H1 (cell line): ENCODE results near the gene CFHR4. TPM values are rescaled to one million over a fixed set of nuclear protein-coding genes. Genes with fewer than 3 reads are reported as not detected.
"Not testable (repeated sequence)": the region's sequence is repeated elsewhere in the genome, so short reads cannot be mapped to it uniquely, and the experiment has no call there.

Experiments used
- CTCF ChIA-PET: fragments of 300-600 bp; sonication (Branson Sonifier 250); formaldehyde crosslinking; loops from one replicate; lab custom pipeline; 2021; ENCODE audit not compliant: partially characterized antibody; lab: Charles Lee
- POLR2A ChIA-PET: fragments of 300-600 bp; sonication (Branson Sonifier 250); formaldehyde crosslinking; loops from one replicate; lab custom pipeline; 2021; ENCODE audit warnings: inconsistent platforms; ENCODE audit not compliant: partially characterized antibody; lab: Charles Lee
- DNase-seq, 2 experiments: peaks; one replicate each; pipeline versions ENCODE4 v3.0.0 to v3.0.0-alpha.2; 2010 to 2022; ENCODE audit warnings: low spot score in 2 of 2, low read depth in 1 of 2, mixed read lengths in 1 of 2
- FAIRE-seq: peaks from 2 replicates; lab custom pipeline; 2011; peaks lifted over from hg19 to GRCh38; lab: Jason Lieb, UNC
- H2AFZ ChIP-seq: 2 replicates; pipeline ENCODE4 v1.8.1; 2012; ENCODE audit warnings: low read length, inconsistent platforms
- H2AK5ac ChIP-seq: 2 replicates; pipeline ENCODE4 v1.6.1; 2013; ENCODE audit warnings: low read depth, low read length
- H2BK120ac ChIP-seq: replicated peaks from 2 replicates; pipeline ENCODE3; 2013; ENCODE audit warnings: low read depth, low read length, inconsistent platforms
- H2BK12ac ChIP-seq: 2 replicates; pipeline ENCODE4 v1.6.1; 2013; ENCODE audit warnings: low read depth, low read length
- H2BK15ac ChIP-seq: 2 replicates; pipeline ENCODE4 v1.6.1; 2013; ENCODE audit warnings: low read length
- H2BK20ac ChIP-seq: 2 replicates; pipeline ENCODE4 v1.6.1; 2013; ENCODE audit warnings: low read length
- H2BK5ac ChIP-seq: 2 replicates; pipeline ENCODE4 v1.6.1; 2013; ENCODE audit warnings: low read depth, low read length
- H3K14ac ChIP-seq: 2 replicates; pipeline ENCODE4 v1.6.1; 2013; ENCODE audit warnings: inconsistent platforms; ENCODE audit not compliant: insufficient read length
- H3K18ac ChIP-seq: 2 replicates; pipeline ENCODE4 v1.6.1; 2013; ENCODE audit warnings: low read length; ENCODE audit errors: extremely low read depth
- H3K23ac ChIP-seq: 2 replicates; pipeline ENCODE4 v1.6.1; 2013; ENCODE audit warnings: inconsistent platforms; ENCODE audit not compliant: insufficient read length
- H3K23me2 ChIP-seq: 2 replicates; pipeline ENCODE4 v1.6.1; 2013; ENCODE audit warnings: low read depth, low read length
- H3K27ac ChIP-seq: 2 replicates; pipeline ENCODE4 v1.6.1; 2011; ENCODE audit warnings: low read depth, low read length, inconsistent platforms
- H3K27me3 ChIP-seq, 4 experiments: replicated peaks in 1 of 4; 1 replicate in 1 of 4; 2 replicates in 3 of 4; pipeline versions ENCODE4 v1.6.1 to v1.8.1; 2011 to 2013; ENCODE audit warnings: low read length in 3 of 4, mild to moderate bottlenecking in 3 of 4, inconsistent platforms in 2 of 4, mixed read lengths in 2 of 4, moderate library complexity in 1 of 4; ENCODE audit not compliant: control insufficient read depth in 3 of 4, insufficient read depth in 3 of 4; ENCODE audit errors: extremely low read depth in 1 of 4
- H3K36me3 ChIP-seq, 4 experiments: 2 replicates each; pipeline versions ENCODE4 v1.6.1 to v1.8.1; 2011 to 2013; ENCODE audit warnings: mild to moderate bottlenecking in 4 of 4, low read length in 3 of 4, moderate library complexity in 2 of 4, control low read depth in 1 of 4, inconsistent platforms in 1 of 4; ENCODE audit not compliant: insufficient read depth in 4 of 4, control insufficient read depth in 2 of 4
- H3K4ac ChIP-seq: replicated peaks from 2 replicates; pipeline ENCODE3; 2013; ENCODE audit warnings: low read length, low read depth, mixed read lengths, inconsistent platforms; ENCODE audit not compliant: insufficient read length
- H3K4me1 ChIP-seq, 4 experiments: replicated peaks in 1 of 4; 1 replicate in 1 of 4; 2 replicates in 3 of 4; pipeline versions ENCODE4 v1.6.1 to v1.8.1; 2011 to 2013; ENCODE audit warnings: low read length in 3 of 4, inconsistent platforms in 2 of 4, mixed read lengths in 1 of 4; ENCODE audit not compliant: insufficient read depth in 4 of 4, control insufficient read depth in 3 of 4
- H3K4me2 ChIP-seq, 2 experiments: 2 replicates each; pipeline versions ENCODE4 v1.6.1 to v1.8.1; 2011 to 2013; ENCODE audit warnings: low read depth in 2 of 2, low read length in 2 of 2, control low read depth in 1 of 2, inconsistent platforms in 1 of 2, mild to moderate bottlenecking in 1 of 2; ENCODE audit not compliant: insufficient read depth in 1 of 2
- H3K4me3 ChIP-seq, 4 experiments: fragments of 200-600, 300-600 bp in 1 of 4; sonication (generic), shearing (Covaris generic), sonication (Bioruptor Twin) in 1 of 4; 2 replicates each; pipeline versions ENCODE4 v1.5.1 to v1.8.1; 2011 to 2016; ENCODE audit warnings: low read length in 4 of 4, low read depth in 3 of 4, control low read depth in 2 of 4, inconsistent platforms in 2 of 4, mild to moderate bottlenecking in 2 of 4, mixed read lengths in 1 of 4, moderate library complexity in 1 of 4; ENCODE audit not compliant: insufficient read depth in 2 of 4; ENCODE audit errors: extremely low read depth in 1 of 4
- H3K56ac ChIP-seq: replicated peaks from 2 replicates; pipeline ENCODE3; 2013; ENCODE audit warnings: low read depth, mild to moderate bottlenecking, mixed read lengths, low read length, inconsistent platforms; ENCODE audit not compliant: insufficient read length
- H3K79me1 ChIP-seq: 2 replicates; pipeline ENCODE4 v1.6.1; 2013; ENCODE audit warnings: low read depth, low read length, control low read depth
- H3K79me2 ChIP-seq, 2 experiments: 2 replicates each; pipeline versions ENCODE4 v1.6.1 to v1.8.1; 2012 to 2013; ENCODE audit warnings: low read length in 2 of 2, mild to moderate bottlenecking in 2 of 2, inconsistent platforms in 1 of 2; ENCODE audit not compliant: insufficient read depth in 2 of 2, control insufficient read depth in 1 of 2
- H3K9ac ChIP-seq, 4 experiments: replicated peaks in 1 of 4; 1 replicate in 1 of 4; 2 replicates in 3 of 4; pipeline versions ENCODE4 v1.6.1 to v1.8.1; 2011 to 2013; ENCODE audit warnings: low read depth in 3 of 4, low read length in 3 of 4, control low read depth in 2 of 4, mild to moderate bottlenecking in 2 of 4, moderate library complexity in 2 of 4, inconsistent platforms in 1 of 4; ENCODE audit errors: extremely low read depth in 1 of 4
- H3K9me3 ChIP-seq, 2 experiments: 2 replicates each; pipeline versions ENCODE4 v1.6.1 to v1.8.1; 2012 to 2013; ENCODE audit warnings: mild to moderate bottlenecking in 2 of 2, moderate library complexity in 2 of 2, control low read depth in 1 of 2, inconsistent platforms in 1 of 2, low read depth in 1 of 2, low read length in 1 of 2, mixed read lengths in 1 of 2; ENCODE audit not compliant: insufficient read depth in 2 of 2
- H4K20me1 ChIP-seq, 2 experiments: replicated peaks in 1 of 2; 2 replicates each; pipeline versions ENCODE3 to v1.8.1; 2011 to 2013; ENCODE audit warnings: inconsistent platforms in 2 of 2, low read length in 2 of 2, mild to moderate bottlenecking in 1 of 2; ENCODE audit not compliant: insufficient read depth in 2 of 2, control insufficient read depth in 1 of 2
- H4K5ac ChIP-seq: 2 replicates; pipeline ENCODE4 v1.6.1; 2013; ENCODE audit warnings: low read length, low read depth, mixed read lengths, inconsistent platforms; ENCODE audit not compliant: insufficient read length
- H4K8ac ChIP-seq: 2 replicates; pipeline ENCODE4 v1.8.0; 2013; ENCODE audit warnings: mild to moderate bottlenecking, moderate library complexity, low read length, inconsistent platforms; ENCODE audit not compliant: insufficient read depth; ENCODE audit errors: extremely low read depth
- H4K91ac ChIP-seq: replicated peaks from 2 replicates; pipeline ENCODE3; 2013; ENCODE audit warnings: low read length, mixed read lengths, inconsistent platforms; ENCODE audit not compliant: insufficient read length
- WGBS, 2 experiments: shearing (Covaris generic) in 1 of 2; methylation state at CpG; one replicate each; pipeline versions ENCODE4 v1.1.6 to v1.1.7; 2013 to 2015; ENCODE audit warnings: low lambda C conversion rate in 2 of 2, mixed read lengths in 2 of 2, inconsistent platforms in 1 of 2, low coverage in 1 of 2, missing lambda C conversion rate in 1 of 2; ENCODE audit not compliant: insufficient replicate concordance in 2 of 2, insufficient coverage in 1 of 2, insufficient read length in 1 of 2; ENCODE audit errors: extremely low coverage in 1 of 2, missing lambda C conversion rate in 1 of 2; 5-methylcytosine and 5-hydroxymethylcytosine counted together
- polyA plus RNA-seq, 7 experiments: library from polyadenylated mRNA; depleted of rRNA in 3 of 7; stranded (reverse) in 5 of 7; unstranded in 2 of 7; fragments of >200 nt in 5 of 7; fragments of 200-250 nt in 2 of 7; gene quantifications; 1 replicate in 5 of 7; 2 replicates in 1 of 7; 4 replicates in 1 of 7; pipeline versions ENCODE4 v1.2.1 to v1.2.3, GENCODE V29; 2011 to 2013; ENCODE audit warnings: missing spikeins in 2 of 7, mixed read lengths in 2 of 7
- total RNA-seq: library from RNA; stranded (reverse); fragmentation: NEBNext Ultra II Directional; extraction: Animal tissue kit (Norgen Biotek cat#: 25700); gene quantifications from 2 replicates; pipeline ENCODE4 v1.2.1, GENCODE V29; 2021

The CFHR4 gene
- total and polyA plus RNA-seq, 2 of the 8 experiments (the other 6 are each of a cell fraction or from before 2014, with no cell fraction given): not detected

DNA sequence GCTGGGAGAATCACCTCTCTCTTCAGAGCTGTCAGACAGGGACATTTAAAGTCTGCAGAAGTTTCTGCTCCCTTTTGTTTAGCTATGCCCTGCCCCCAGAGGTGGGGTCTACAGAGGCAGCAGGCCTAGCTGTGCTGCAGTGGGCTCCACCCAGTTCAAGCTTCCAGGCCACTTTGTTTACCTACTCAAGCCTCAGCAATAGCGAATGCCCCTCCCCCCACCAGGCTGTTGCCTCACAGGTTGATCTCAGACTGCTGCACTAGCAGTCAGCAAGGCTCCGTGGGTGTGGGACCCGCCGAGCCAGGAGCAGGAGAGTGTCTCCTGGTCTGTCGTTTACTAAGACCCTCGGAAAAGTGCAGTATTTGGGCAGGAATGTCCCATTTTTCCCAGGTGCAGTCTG is 53.6 kb downstream of the CFHR4 start:
- H4K8ac ChIP-seq, FAIRE-seq, H3K18ac ChIP-seq, H3K27me3 ChIP-seq, H3K9ac ChIP-seq, H3K23me2 ChIP-seq, H3K4me1 ChIP-seq, H2BK15ac ChIP-seq, POLR2A ChIA-PET, H2BK12ac ChIP-seq, H3K79me2 ChIP-seq, H3K4me2 ChIP-seq, H2BK5ac ChIP-seq, H3K4me3 ChIP-seq, H3K56ac ChIP-seq, DNase-seq, H3K14ac ChIP-seq, H2BK120ac ChIP-seq, H4K20me1 ChIP-seq, H2BK20ac ChIP-seq, H3K79me1 ChIP-seq, H3K27ac ChIP-seq, H3K4ac ChIP-seq, H4K91ac ChIP-seq, H3K9me3 ChIP-seq, H2AFZ ChIP-seq, H4K5ac ChIP-seq, H2AK5ac ChIP-seq, H3K36me3 ChIP-seq, H3K23ac ChIP-seq: not testable (repeated sequence)
- WGBS, 2 experiments: 97% methylated on average over 5 of the region's 6 CpGs; no CpG with 5 or more reads in 1 of the 2 experiments
- CTCF ChIA-PET: interaction anchor here (1.4 kb wide), 1 partner anchor 8 kb away, joined by 3 read pairs; no protein-coding TSS in a partner anchor

DNA sequence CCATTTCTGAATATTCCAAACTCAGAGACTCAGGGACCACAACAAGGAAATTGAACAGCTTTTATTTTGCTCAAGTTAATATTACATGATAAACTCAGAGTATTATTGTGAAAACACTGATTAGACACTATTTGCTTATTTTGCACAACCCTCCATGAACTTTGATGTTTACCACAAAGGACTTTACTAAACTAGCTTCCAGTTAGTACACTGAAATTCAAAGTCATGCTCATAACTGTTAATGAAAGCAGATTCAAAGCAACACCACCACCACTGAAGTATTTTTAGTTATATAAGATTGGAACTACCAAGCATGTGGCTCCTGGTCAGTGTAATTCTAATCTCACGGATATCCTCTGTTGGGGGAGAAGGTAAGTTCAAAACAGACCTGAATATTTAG is 55.7 kb downstream of the CFHR4 start, which contains the start of gene CFHR2:
TSS of gene CFHR2 (plus strand) at position 171 of the 400 bp plus-strand sequence. CDS start at position 314, 143 bp downstream.
- not testable (repeated sequence) for FAIRE-seq, H3K4me1 ChIP-seq
- no CpG with 5 or more reads among the region's 1 CpG for WGBS, 2 experiments

More for the DNA sequence above, 55.7 kb downstream of the CFHR4 start, which contains the start of gene CFHR2:
- H3K23me2 ChIP-seq, H3K79me1 ChIP-seq, H3K9me3 ChIP-seq, H3K56ac ChIP-seq, DNase-seq, H4K5ac ChIP-seq, H3K27ac ChIP-seq, POLR2A ChIA-PET, H3K4ac ChIP-seq, H3K4me2 ChIP-seq, H3K4me3 ChIP-seq, H2BK15ac ChIP-seq, H4K20me1 ChIP-seq, H3K27me3 ChIP-seq, H3K23ac ChIP-seq, H4K91ac ChIP-seq, H3K9ac ChIP-seq, H3K36me3 ChIP-seq, H3K18ac ChIP-seq, H2AK5ac ChIP-seq, H2BK5ac ChIP-seq, H3K79me2 ChIP-seq, H2BK120ac ChIP-seq, CTCF ChIA-PET, H2BK12ac ChIP-seq, H3K14ac ChIP-seq, H4K8ac ChIP-seq, H2AFZ ChIP-seq, H2BK20ac ChIP-seq: not testable (repeated sequence)
